Measurements from ENCODE around the gene TNFRSF8. TPM values are rescaled to one million over a fixed set of nuclear protein-coding genes. Genes with fewer than 3 reads are reported as not detected.
A peak's percentile ranks its signal among the peaks of the same experiment; 100 is the strongest.

The TNFRSF8 gene
- total and polyA plus RNA-seq, 2 of the 4 experiments (the other 2 are of a cell fraction) = under 0.01 to 0.31 TPM

GRCh38 chr1:12169442-12170135, 106.5 kb downstream of the TNFRSF8 start:
- no peak overlapping the region; the same call in 1 of the 2 replicates for H3K23ac ChIP-seq (ENCODE audit: low read depth, low read length)
- H3K9me1 ChIP-seq (ENCODE audit: insufficient read depth, low read length) = 0 out of 2 replicates have a peak, but pooled peaks cover 5% of the 10 kb centered on the region
- no peak overlapping the region for H4K5ac ChIP-seq (ENCODE audit: low read depth, low read length)
- peak overlapping the region; percentile 46 for H2AK9ac ChIP-seq (replicated peaks; ENCODE audit: low read depth, low read length, poor library complexity)
- in situ Hi-C loops (cut with MboI; ENCODE audit: low sequenced_read_pairs) = no loop called here
- no TSS peak for BruUV-seq (replicated peaks)
- dilution Hi-C loops (cut with HindIII; ENCODE audit: low sequenced_read_pairs, unreplicated experiment) = no loop called here
- no peaks in the 10 kb centered on the region for H3K36me3 ChIP-seq (ENCODE audit: control insufficient read depth, insufficient read depth, low read length)
- H2AK5ac ChIP-seq (ENCODE audit: low read depth, low read length) = no peak overlapping the region
- no peak overlapping the region for H3K27ac ChIP-seq (ENCODE audit: insufficient read depth, low read length)
- no peak for ATAC-seq (ENCODE audit: low read depth)
- H3K4me3 ChIP-seq (ENCODE audit: insufficient read depth, low read depth, low read length) = no peak overlapping the region
- WGBS, 2 experiments (ENCODE audit: extremely low coverage in 2 of 2, insufficient read length in 1 of 2) = no CpG with 5 or more reads among the region's 8 CpGs
- H3K4me1 ChIP-seq (ENCODE audit: control insufficient read depth, insufficient read depth, low read length) = peaks cover 6% of the 10 kb centered on the region
- CTCF ChIA-PET = no interaction called here
- no peak overlapping the region for H2BK20ac ChIP-seq (ENCODE audit: low read depth, low read length)
- no peaks in the 10 kb centered on the region for H3K9me3 ChIP-seq (ENCODE audit: control insufficient read depth, insufficient read depth, low read length)
- POLR2A ChIA-PET (ENCODE audit: unreplicated experiment) = interaction anchor here (1.1 kb wide), 1 partner anchor 8 kb away, joined by 3 read pairs; no protein-coding TSS in a partner anchor
- TF ChIP-seq RCOR1 (IDR thresholded peaks at IDR 0.05; ENCODE audit: insufficient replicate concordance, low read length) = no peak
- TF ChIP-seq, protein P1, sequence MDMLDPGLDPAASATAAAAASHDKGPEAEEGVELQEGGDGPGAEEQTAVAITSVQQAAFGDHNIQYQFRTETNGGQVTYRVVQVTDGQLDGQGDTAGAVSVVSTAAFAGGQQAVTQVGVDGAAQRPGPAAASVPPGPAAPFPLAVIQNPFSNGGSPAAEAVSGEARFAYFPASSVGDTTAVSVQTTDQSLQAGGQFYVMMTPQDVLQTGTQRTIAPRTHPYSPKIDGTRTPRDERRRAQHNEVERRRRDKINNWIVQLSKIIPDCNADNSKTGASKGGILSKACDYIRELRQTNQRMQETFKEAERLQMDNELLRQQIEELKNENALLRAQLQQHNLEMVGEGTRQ (IDR thresholded peaks at IDR 0.05; ENCODE audit: low read depth, low read length) = no peak
- TF ChIP-seq RAD21 (IDR thresholded peaks at IDR 0.05; ENCODE audit: low read length) = no peak
- no peak overlapping the region for H2BK5ac ChIP-seq (ENCODE audit: low read depth, low read length, poor library complexity, severe bottlenecking)
- DNase-seq = no peak
- no peak overlapping the region for H3K9ac ChIP-seq (ENCODE audit: low read depth, low read length)
- H2BK15ac ChIP-seq (ENCODE audit: low read depth, low read length) = no peak overlapping the region
- no peak overlapping the region for H3K4ac ChIP-seq (ENCODE audit: low read depth, low read length)
- H3K27me3 ChIP-seq (ENCODE audit: control insufficient read depth, insufficient read depth, low read length) = no peaks in the 10 kb centered on the region
- H2BK120ac ChIP-seq (ENCODE audit: low read depth, low read length) = no peak overlapping the region
- 0 out of 4 replicates have a peak, but pooled peaks cover 0 to 10% of the 10 kb centered on the region in 2 experiments for H3K79me1 ChIP-seq (ENCODE audit: low read depth in 1 of 2, low read length in 2 of 2)
- H3K18ac ChIP-seq (ENCODE audit: low read depth, low read length) = no peak overlapping the region
- no peaks in the 10 kb centered on the region; the same call in 1 of the 2 replicates for H4K20me1 ChIP-seq (ENCODE audit: insufficient read depth, low read length)
- intact Hi-C loops (cut with micrococcal nuclease) = no loop called here
- no peak overlapping the region for H4K8ac ChIP-seq (ENCODE audit: low read depth in 2 of 2, low read length in 2 of 2)
- H3K4me2 ChIP-seq (ENCODE audit: low read depth, low read length) = no peak overlapping the region
- no peak overlapping the region for H3K14ac ChIP-seq (replicated peaks; ENCODE audit: low read depth, low read length)
- H4K91ac ChIP-seq (ENCODE audit: insufficient read depth, low read depth, low read length) = no peak overlapping the region
- H3K56ac ChIP-seq (ENCODE audit: extremely low read depth, insufficient read depth, low read length) = no peak overlapping the region
- no peak overlapping the region for H2AFZ ChIP-seq (replicated peaks; ENCODE audit: low read length, poor library complexity)

Data from IMR-90 (cell line).